ENCODE data around the gene GABBR2.

GABBR2 gene

DNA sequence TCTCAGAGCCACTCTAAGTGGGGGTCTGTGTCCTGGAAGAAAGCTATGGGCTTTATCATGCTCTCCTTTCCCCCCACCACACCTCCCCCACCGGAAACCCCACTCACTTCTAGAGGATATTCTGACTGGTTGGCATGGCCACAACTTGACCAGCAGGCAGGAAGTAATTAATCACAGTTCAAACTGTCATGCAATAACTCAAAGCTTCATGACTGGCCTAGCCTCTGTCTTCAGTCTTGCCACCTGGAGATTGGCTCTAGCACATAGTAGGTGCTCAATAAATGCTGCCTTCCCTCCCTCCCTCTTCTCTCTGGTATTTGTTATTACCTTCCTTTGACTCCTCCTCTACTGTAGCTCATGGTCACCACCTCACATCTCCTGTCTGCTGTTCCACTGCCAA is 124.7 kb downstream of the GABBR2 start:
- DNase-seq (ENCODE audit: low spot score) (no peak), ATAC-seq (ENCODE audit: low read depth) (no peak)
- Histone ChIP-seq H3K9me3 (ENCODE audit: severe bottlenecking) (no peaks in the 10 kb centered on the region), H3K4me1 (ENCODE audit: insufficient read depth, poor library complexity, severe bottlenecking) (no peaks in the 10 kb centered on the region), H3K27me3 (ENCODE audit: insufficient read depth, poor library complexity, severe bottlenecking) (peaks cover 24% of the 10 kb centered on the region), H3K36me3 (ENCODE audit: low read depth) (no peaks in the 10 kb centered on the region), H3K4me3 (ENCODE audit: severe bottlenecking) (no peak overlapping the region), H3K27ac (ENCODE audit: poor library complexity, severe bottlenecking) (no peak overlapping the region)
- TF ChIP-seq, protein P1, sequence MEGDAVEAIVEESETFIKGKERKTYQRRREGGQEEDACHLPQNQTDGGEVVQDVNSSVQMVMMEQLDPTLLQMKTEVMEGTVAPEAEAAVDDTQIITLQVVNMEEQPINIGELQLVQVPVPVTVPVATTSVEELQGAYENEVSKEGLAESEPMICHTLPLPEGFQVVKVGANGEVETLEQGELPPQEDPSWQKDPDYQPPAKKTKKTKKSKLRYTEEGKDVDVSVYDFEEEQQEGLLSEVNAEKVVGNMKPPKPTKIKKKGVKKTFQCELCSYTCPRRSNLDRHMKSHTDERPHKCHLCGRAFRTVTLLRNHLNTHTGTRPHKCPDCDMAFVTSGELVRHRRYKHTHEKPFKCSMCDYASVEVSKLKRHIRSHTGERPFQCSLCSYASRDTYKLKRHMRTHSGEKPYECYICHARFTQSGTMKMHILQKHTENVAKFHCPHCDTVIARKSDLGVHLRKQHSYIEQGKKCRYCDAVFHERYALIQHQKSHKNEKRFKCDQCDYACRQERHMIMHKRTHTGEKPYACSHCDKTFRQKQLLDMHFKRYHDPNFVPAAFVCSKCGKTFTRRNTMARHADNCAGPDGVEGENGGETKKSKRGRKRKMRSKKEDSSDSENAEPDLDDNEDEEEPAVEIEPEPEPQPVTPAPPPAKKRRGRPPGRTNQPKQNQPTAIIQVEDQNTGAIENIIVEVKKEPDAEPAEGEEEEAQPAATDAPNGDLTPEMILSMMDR (IDR thresholded peaks at IDR 0.05; ENCODE audit: poor library complexity, severe bottlenecking): no peak

DNA sequence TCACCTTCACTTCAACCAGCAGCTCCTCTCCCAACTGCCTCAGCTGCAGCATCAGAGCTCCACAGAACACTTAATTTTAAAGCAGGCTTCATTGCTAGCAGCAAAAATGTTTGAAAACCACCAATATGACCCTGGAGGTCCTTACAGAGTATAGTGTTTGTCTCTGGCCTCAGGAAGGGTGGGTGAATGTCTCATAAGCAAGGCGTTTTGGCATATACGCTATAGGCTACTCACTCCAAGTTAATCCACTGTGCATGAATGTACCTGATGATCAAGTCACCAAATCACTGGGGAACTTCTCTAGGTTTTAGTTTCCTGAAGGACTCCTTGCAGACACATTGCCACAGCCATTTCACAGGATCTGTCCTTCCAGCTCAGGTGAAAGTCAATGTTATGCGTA is 125.3 kb downstream of the GABBR2 start:
- no peaks in the 10 kb centered on the region for H3K36me3 ChIP-seq (ENCODE audit: low read depth)
- no peak for DNase-seq (ENCODE audit: low spot score)
- TF ChIP-seq, protein P1 (IDR thresholded peaks at IDR 0.05; ENCODE audit: poor library complexity, severe bottlenecking): no peak
- H3K27ac ChIP-seq (ENCODE audit: poor library complexity, severe bottlenecking): no peak overlapping the region
- ATAC-seq (ENCODE audit: low read depth): no peak
- no peak overlapping the region for H3K4me3 ChIP-seq (ENCODE audit: severe bottlenecking)
- no peaks in the 10 kb centered on the region for H3K4me1 ChIP-seq (ENCODE audit: insufficient read depth, poor library complexity, severe bottlenecking)
- H3K9me3 ChIP-seq (ENCODE audit: severe bottlenecking): no peaks in the 10 kb centered on the region
- H3K27me3 ChIP-seq (ENCODE audit: insufficient read depth, poor library complexity, severe bottlenecking): peaks cover 18% of the 10 kb centered on the region

DNA sequence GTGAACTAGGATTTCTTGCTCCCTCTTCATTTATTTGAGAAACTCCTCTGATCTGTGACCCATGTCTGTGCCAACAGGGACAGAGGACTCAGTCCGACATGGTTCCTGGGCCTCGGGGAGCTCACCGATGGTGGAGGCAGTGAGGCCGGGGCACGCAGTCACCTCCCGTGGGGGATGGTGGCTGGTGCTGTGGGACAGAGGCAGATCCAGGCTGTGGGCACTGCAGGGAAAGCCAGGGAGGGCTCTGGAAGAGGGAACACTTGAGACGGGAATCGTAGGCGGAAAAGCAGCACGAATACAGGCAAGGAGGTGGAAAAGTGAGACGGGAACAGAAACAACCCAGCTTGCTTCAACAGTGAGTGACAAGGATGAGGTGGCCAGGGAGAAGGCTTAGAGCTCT is 127.8 kb downstream of the GABBR2 start:
- no peaks in the 10 kb centered on the region for H3K36me3 ChIP-seq (ENCODE audit: low read depth)
- TF ChIP-seq, protein P1 (IDR thresholded peaks at IDR 0.05; ENCODE audit: poor library complexity, severe bottlenecking): no peak
- H3K27ac ChIP-seq (ENCODE audit: poor library complexity, severe bottlenecking): no peak overlapping the region
- ATAC-seq (ENCODE audit: low read depth) (no peak), DNase-seq (ENCODE audit: low spot score) (peak; percentile 38)
- peaks cover 3% of the 10 kb centered on the region for H3K27me3 ChIP-seq (ENCODE audit: insufficient read depth, poor library complexity, severe bottlenecking)
- no peak overlapping the region for H3K4me3 ChIP-seq (ENCODE audit: severe bottlenecking)
- H3K4me1 ChIP-seq (ENCODE audit: insufficient read depth, poor library complexity, severe bottlenecking): no peaks in the 10 kb centered on the region
- no peaks in the 10 kb centered on the region for H3K9me3 ChIP-seq (ENCODE audit: severe bottlenecking)

DNA sequence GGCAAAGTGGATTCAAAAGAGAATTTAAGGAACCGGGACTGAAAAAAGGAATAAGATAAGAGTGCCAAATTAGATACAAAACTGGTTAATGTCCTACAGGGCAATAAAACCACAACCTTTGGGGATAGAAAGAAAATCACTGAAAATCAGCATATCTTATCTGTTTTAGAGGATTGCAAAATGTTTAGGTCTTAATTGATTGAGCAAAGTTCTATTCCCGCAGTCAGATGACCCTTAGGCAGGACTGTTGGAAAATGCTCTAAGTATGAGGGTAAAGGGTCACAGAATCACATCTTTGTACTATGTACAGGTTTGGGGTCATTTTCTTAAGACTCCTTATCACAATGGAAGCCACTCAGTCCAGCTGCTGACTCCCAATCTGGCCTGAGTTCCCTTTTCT is 129.0 kb downstream of the GABBR2 start:
- no peak for DNase-seq (ENCODE audit: low spot score)
- no peak overlapping the region for H3K27ac ChIP-seq (ENCODE audit: poor library complexity, severe bottlenecking)
- ATAC-seq (ENCODE audit: low read depth): no peak
- peaks cover 3% of the 10 kb centered on the region for H3K27me3 ChIP-seq (ENCODE audit: insufficient read depth, poor library complexity, severe bottlenecking)
- no peaks in the 10 kb centered on the region for H3K9me3 ChIP-seq (ENCODE audit: severe bottlenecking)
- H3K36me3 ChIP-seq (ENCODE audit: low read depth): no peaks in the 10 kb centered on the region
- H3K4me1 ChIP-seq (ENCODE audit: insufficient read depth, poor library complexity, severe bottlenecking): no peaks in the 10 kb centered on the region
- no peak overlapping the region for H3K4me3 ChIP-seq (ENCODE audit: severe bottlenecking)
- TF ChIP-seq, protein P1 (IDR thresholded peaks at IDR 0.05; ENCODE audit: poor library complexity, severe bottlenecking): no peak

GRCh38 chr9:98577446-98577845 is 131.3 kb downstream of the GABBR2 start:
- TF ChIP-seq, protein P1 (IDR thresholded peaks at IDR 0.05; ENCODE audit: poor library complexity, severe bottlenecking): no peak
- no peak for ATAC-seq (ENCODE audit: low read depth)
- no peak overlapping the region for H3K27ac ChIP-seq (ENCODE audit: poor library complexity, severe bottlenecking)
- H3K9me3 ChIP-seq (ENCODE audit: severe bottlenecking): no peaks in the 10 kb centered on the region
- no peaks in the 10 kb centered on the region for H3K36me3 ChIP-seq (ENCODE audit: low read depth)
- H3K27me3 ChIP-seq (ENCODE audit: insufficient read depth, poor library complexity, severe bottlenecking): peaks cover 3% of the 10 kb centered on the region
- no peak overlapping the region for H3K4me3 ChIP-seq (ENCODE audit: severe bottlenecking)
- H3K4me1 ChIP-seq (ENCODE audit: insufficient read depth, poor library complexity, severe bottlenecking): no peaks in the 10 kb centered on the region
- DNase-seq (ENCODE audit: low spot score): peak; percentile 20
